IPS-15b (cell line): Measurements from ENCODE around the gene LRRC66.
A peak's percentile ranks its signal among the peaks of the same experiment; 100 is the strongest.

Source experiments
- H3K27me3 ChIP-seq: one replicate; pipeline ENCODE4 v1.6.1; 2013; ENCODE audit warnings: low read length; ENCODE audit not compliant: control insufficient read depth, insufficient read depth
- H3K36me3 ChIP-seq: one replicate; pipeline ENCODE4 v1.6.1; 2013; ENCODE audit warnings: low read length; ENCODE audit not compliant: control insufficient read depth, insufficient read depth
- H3K4me1 ChIP-seq: one replicate; pipeline ENCODE4 v1.6.1; 2013; ENCODE audit warnings: mild to moderate bottlenecking, low read length; ENCODE audit not compliant: control insufficient read depth, insufficient read depth
- H3K4me3 ChIP-seq: one replicate; pipeline ENCODE4 v1.5.1; 2013; ENCODE audit warnings: low read depth, low read length
- H3K9ac ChIP-seq: one replicate; pipeline ENCODE4 v1.6.1; 2013; ENCODE audit warnings: low read depth, mild to moderate bottlenecking, low read length
- H3K9me3 ChIP-seq: one replicate; pipeline ENCODE4 v1.6.1; 2013; ENCODE audit warnings: mild to moderate bottlenecking, low read length; ENCODE audit not compliant: control insufficient read depth, insufficient read depth

The LRRC66 gene, protein sequence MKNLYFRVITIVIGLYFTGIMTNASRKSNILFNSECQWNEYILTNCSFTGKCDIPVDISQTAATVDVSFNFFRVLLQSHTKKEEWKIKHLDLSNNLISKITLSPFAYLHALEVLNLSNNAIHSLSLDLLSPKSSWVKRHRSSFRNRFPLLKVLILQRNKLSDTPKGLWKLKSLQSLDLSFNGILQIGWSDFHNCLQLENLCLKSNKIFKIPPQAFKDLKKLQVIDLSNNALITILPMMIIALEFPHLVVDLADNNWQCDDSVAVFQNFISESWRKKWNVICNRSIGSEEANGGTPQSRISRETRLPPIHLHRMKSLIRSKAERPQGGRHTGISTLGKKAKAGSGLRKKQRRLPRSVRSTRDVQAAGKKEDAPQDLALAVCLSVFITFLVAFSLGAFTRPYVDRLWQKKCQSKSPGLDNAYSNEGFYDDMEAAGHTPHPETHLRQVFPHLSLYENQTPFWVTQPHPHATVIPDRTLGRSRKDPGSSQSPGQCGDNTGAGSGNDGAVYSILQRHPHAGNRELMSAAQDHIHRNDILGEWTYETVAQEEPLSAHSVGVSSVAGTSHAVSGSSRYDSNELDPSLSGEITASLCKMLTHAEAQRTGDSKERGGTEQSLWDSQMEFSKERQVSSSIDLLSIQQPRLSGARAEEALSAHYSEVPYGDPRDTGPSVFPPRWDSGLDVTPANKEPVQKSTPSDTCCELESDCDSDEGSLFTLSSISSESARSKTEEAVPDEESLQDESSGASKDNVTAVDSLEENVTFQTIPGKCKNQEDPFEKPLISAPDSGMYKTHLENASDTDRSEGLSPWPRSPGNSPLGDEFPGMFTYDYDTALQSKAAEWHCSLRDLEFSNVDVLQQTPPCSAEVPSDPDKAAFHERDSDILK

DNA sequence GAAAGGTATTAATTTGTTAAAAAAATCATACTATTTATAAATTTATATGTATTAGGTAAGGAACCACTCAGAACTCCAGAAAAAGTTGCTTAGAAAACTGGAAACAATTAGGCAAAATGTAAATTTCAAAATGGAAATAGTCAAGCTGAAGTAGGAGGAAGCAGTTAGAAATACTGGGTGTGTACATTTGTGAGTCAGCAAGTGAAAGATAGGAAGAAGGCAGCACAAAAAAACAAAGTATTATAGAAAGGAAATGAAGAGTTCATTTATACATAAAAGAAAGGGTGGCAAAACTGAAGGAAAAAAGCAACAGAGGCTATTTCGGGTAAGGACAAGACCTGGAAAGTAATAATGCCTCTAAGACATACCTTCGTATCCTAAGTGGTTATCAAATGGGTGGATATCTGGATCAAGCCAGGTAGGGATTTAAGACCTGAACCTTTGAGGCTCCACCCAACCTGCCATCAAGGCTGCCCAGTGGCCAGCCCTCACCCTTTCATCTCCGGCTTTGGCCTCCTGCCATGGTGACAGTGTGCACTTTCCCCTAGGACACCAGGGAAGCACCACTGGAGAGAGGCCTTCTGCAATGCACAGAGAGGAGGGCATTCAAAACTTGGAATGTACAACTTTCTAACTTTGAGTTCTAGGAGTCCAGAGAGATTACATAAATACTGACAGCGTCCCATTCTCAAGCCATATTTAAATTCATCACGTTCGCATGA is at the start of gene LRRC66:
Gene LRRC66, minus strand, starts transcription at position 428 of the 722 bp plus-strand sequence. CDS start 2,750 bp downstream, outside the sequence.
- Histone ChIP-seq H3K9me3 (no peaks in the 10 kb centered on the region), H3K36me3 (no peaks in the 10 kb centered on the region), H3K4me3 (no peak within 1 kb of the TSS), H3K27me3 (no peaks in the 10 kb centered on the region), H3K4me1 (no peaks in the 10 kb centered on the region), H3K9ac (no peak within 1 kb of the TSS)

DNA sequence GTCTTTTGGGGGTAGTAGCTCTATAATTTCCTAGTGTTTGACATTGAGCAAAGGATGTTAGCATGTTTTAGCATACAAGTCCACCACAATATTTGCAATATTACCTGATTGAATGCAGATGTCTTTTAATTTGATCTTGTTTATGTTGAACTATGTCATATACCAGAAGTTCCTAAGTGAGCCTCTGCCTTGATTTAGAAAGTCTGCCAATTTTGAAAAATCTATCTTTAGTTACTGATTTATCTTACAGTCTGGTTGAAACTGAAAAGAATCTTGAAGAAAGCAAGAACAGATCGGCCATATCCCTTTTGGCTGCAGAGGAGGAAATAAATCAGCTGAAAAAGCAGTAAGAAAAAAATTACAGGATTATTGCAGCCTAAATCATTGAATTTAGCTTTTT is 49.4 kb upstream of the LRRC66 start:
- H3K4me3 ChIP-seq: no peak overlapping the region
- H3K36me3 ChIP-seq: no peaks in the 10 kb centered on the region
- H3K9ac ChIP-seq: no peak overlapping the region
- H3K9me3 ChIP-seq: no peaks in the 10 kb centered on the region
- peaks cover 3% of the 10 kb centered on the region for H3K27me3 ChIP-seq
- peaks cover 2% of the 10 kb centered on the region for H3K4me1 ChIP-seq

DNA sequence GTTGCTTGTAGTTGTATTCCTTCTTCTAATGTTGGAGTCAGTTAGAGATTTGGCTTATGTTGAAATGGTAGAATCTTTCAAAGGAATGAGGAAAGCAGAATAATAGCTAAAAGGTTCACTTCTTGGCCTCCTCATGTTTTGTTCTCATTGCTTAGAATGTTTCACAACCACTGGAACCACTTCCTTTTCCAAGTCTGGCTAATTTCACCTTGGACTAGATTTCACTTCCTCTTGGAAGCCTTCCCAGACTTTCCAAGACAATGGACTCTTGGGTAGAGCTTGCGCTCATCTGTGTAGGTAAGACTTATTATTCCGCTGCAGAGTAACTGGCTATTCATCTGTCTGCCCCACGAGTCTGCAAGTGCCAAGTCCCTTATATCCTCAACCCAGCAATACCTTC is 39.2 kb upstream of the LRRC66 start:
- no peak overlapping the region for H3K9ac ChIP-seq
- no peaks in the 10 kb centered on the region for H3K27me3 ChIP-seq
- H3K9me3 ChIP-seq: no peaks in the 10 kb centered on the region
- H3K4me3 ChIP-seq: no peak overlapping the region
- no peaks in the 10 kb centered on the region for H3K36me3 ChIP-seq
- no peaks in the 10 kb centered on the region for H3K4me1 ChIP-seq

DNA sequence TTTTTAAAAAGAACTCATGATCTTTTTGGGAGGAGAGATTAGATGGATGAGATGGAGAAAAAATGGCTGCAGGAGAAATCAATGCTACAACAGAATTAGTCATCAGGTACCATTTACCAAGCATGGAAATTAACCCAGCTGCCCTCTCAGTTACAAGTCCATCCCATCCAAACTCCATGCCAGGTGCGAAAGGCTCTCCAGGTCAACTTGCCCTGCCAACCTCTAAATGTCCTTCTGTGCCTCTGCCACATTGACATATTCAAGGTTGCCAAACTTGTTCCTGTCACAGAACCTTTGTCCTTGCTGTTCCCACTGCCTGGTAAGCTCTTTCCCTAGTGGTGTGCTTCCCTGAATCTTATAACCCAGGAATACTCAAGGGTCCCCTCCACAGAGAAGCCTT is 38.1 kb upstream of the LRRC66 start:
- Histone ChIP-seq H3K4me1 (no peaks in the 10 kb centered on the region), H3K36me3 (no peaks in the 10 kb centered on the region), H3K4me3 (no peak overlapping the region), H3K9me3 (no peaks in the 10 kb centered on the region), H3K9ac (no peak overlapping the region), H3K27me3 (peaks cover 10% of the 10 kb centered on the region)

DNA sequence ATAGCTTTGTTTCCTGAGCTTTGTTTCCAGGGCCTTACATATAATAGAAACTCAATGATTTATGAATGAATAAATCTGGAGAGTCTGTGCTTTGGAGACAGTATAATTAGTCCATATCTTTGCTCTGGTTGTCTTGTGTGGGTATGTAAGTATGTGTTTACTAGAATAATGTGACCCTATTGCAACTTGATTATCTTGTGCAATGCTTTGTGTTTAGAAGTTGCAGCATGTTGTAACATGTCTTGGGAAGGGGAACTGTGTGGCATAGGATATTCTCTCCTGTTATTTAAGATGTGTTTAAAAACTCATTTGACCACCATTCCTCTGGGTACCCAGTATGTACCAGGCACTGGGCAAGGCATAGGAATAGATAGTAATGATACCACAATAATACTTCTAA is 37.0 kb upstream of the LRRC66 start:
- Histone ChIP-seq H3K27me3 (peaks cover 12% of the 10 kb centered on the region), H3K9ac (no peak overlapping the region), H3K4me1 (peaks cover 4% of the 10 kb centered on the region), H3K4me3 (no peak overlapping the region), H3K9me3 (no peaks in the 10 kb centered on the region), H3K36me3 (no peaks in the 10 kb centered on the region)

DNA sequence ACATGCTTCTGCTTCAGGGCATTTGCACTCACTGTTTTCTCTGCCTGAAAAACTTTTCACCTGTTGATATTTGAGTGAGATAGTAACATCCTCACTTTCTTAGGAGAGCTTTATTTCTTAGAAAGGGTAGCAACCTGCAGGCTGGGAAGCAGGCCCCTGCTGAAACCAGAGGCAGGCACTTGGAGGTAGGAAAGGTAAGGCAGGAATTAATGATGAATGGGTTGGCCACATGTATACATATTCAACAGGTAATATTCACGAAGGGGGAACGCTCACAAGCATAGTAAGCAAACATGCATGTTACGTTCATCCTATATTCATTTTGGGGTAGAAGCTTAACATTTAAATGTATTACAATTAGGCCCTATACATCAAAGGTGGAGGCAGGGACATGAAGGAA is 34.1 kb upstream of the LRRC66 start:
- Histone ChIP-seq H3K4me3 (no peak overlapping the region), H3K9me3 (no peaks in the 10 kb centered on the region), H3K9ac (no peak overlapping the region), H3K27me3 (peaks cover 27% of the 10 kb centered on the region), H3K36me3 (no peaks in the 10 kb centered on the region), H3K4me1 (peaks cover 4% of the 10 kb centered on the region)

DNA sequence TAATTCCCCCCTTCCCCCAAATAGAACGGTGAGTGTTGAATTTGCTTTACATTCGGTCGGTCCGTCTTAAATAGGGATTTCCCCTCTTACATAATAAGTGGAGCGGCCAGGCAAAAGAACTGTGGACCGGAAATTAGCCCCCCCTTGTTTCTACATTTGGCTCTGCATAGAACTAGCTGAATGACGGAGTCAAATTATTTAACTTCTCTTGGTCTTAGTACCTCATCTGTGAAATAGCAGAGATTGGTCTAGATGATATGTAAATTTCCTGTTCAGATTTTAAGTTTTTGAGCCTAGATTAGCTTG is 32.3 kb upstream of the LRRC66 start:
- H3K4me3 ChIP-seq: peak overlapping the region; percentile 84

DNA sequence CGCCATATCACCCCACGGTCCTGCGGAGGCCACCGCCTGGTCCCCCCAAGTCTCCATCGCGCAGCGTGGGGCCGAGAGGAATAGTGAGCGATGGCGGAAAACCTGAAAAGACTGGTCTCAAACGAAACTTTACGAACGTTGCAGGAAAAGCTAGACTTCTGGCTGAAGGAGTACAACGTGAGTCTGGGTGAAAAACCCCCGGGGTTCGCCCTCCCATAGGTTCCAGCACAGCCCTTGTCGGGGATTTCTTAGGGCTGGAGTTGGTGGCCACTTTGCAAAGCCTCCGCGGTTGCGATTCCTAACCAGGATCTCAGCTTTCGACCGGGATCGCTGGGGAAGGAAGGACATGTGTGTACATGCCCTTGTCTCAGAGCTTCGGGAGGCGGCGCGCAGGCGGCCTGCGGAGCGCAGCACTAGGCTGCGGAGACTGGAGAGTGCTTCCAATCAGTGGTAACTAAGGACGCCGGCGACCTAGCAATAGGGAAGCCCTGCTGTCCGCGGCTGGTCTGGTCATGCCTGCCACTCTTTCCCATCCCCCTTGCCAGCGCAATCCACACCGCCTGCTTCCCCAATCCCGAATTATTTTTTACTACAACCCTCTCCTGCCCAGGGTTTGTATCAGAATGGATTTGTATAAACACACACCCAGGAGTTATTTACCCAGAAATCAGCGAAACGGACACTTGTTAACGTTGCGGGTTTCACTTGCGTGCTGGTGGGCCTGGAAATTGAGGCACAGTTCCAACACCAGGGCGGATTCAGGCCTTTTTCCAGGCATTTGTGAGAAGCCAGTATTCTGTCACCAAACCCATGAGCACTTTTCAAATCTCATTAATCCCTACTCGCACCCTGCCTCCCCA is 31.7 kb upstream of the LRRC66 start:
- Histone ChIP-seq H3K9me3 (no peaks in the 10 kb centered on the region), H3K9ac (peak overlapping the region; percentile 70), H3K4me3 (peak overlapping the region; percentile 84), H3K36me3 (no peaks in the 10 kb centered on the region), H3K27me3 (peaks cover 27% of the 10 kb centered on the region), H3K4me1 (peaks cover 4% of the 10 kb centered on the region)

More for the DNA sequence above, 32.3 kb upstream of the LRRC66 start:
- Histone ChIP-seq H3K4me1 (peaks cover 4% of the 10 kb centered on the region), H3K27me3 (peaks cover 27% of the 10 kb centered on the region), H3K9me3 (no peaks in the 10 kb centered on the region), H3K9ac (no peak overlapping the region), H3K36me3 (no peaks in the 10 kb centered on the region)

DNA sequence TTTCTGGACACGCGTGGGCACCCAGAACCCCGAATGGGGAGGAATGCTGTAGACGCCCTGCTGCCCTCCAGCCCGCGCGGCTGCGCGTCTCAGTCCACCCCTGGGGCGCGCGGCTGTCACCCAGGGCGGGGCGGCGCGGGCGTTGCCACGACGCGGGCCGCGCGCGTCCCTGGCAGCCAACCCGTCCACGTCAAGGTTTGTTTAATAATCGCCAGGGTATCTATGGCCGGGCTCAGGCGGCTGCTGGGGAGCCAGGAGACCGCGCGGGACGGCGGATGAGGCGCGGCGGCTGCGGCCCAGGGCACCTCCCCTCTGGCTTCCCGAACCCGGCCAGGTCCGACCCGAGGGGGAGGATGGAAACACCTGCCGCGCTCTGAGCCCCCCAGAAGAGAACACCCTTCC is 31.1 kb upstream of the LRRC66 start, which contains the start of gene SPATA18:
Gene SPATA18, plus strand, starts transcription at position 92 of the 402 bp plus-strand sequence. CDS start 401 bp downstream, outside the sequence.
- Histone ChIP-seq H3K9me3 (no peaks in the 10 kb centered on the region), H3K4me1 (peaks cover 4% of the 10 kb centered on the region), H3K36me3 (no peaks in the 10 kb centered on the region), H3K9ac (peak within 1 kb of the TSS; percentile 70), H3K27me3 (peaks cover 27% of the 10 kb centered on the region), H3K4me3 (peak within 1 kb of the TSS; percentile 84)

DNA sequence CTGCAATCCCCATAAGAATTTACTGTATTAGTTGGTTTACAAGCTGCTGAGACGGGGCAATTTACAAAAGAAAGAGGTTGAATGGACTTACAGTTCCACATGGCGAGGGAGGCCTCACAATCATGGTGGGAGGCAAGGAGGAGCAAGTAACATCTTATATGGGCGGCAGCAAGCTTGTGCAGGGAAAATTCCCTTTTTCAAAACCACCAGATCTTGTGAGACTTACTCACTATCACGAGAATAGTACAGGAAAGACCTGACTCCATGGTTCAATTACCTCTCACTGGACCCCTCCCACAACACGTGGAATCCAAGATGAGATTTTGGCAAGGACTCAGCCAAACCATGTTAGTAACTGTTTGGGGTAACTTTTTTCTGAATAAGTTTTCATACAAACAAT is 29.1 kb upstream of the LRRC66 start:
- no peak overlapping the region for H3K9ac ChIP-seq
- peaks cover 4% of the 10 kb centered on the region for H3K4me1 ChIP-seq
- H3K9me3 ChIP-seq: no peaks in the 10 kb centered on the region
- H3K4me3 ChIP-seq: no peak overlapping the region
- no peaks in the 10 kb centered on the region for H3K36me3 ChIP-seq
- H3K27me3 ChIP-seq: peaks cover 26% of the 10 kb centered on the region

DNA sequence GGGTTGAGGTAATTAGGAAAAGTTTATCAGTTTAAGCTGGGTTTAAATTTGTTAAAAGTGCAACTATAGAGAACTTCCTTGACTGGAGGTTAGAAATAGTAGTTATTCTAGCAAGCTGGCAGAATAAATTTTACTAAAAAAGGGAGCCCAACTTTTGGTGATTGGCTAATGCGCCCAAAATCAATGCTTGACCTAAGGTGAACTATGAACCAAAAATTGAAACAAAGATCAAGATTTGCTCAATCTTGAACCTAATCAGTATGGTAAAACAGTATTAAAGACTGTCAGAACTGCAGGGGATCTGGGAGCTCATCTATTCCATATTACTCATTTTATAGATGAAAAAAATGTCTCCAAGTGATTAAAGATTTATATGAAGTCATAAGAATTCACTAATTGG is 24.9 kb upstream of the LRRC66 start:
- H3K4me3 ChIP-seq: no peak overlapping the region
- H3K36me3 ChIP-seq: no peaks in the 10 kb centered on the region
- H3K9me3 ChIP-seq: no peaks in the 10 kb centered on the region
- H3K4me1 ChIP-seq: no peaks in the 10 kb centered on the region
- H3K27me3 ChIP-seq: peaks cover 30% of the 10 kb centered on the region
- H3K9ac ChIP-seq: no peak overlapping the region
